Activated naive CD4-positive, alpha-beta T cell treated with anti-CD3 and anti-CD28 coated beads, Interleukin-2, amount 10 ng/mL, durations not matched to agents 7 days and 5 days (primary cell): ENCODE measurements around the gene OPCML.

Experiments
- CTCF ChIA-PET: fragments of 350-600 bp; sonication (Branson Sonifier 250); formaldehyde crosslinking; loops from one replicate; lab custom pipeline; 2021; ENCODE audit warnings: antibody characterized with exemption; lab: Charles Lee
- DNase-seq: peaks from one replicate; pipeline ENCODE4 v3.0.0-alpha.2; 2020
- H3K27ac Mint-ChIP-seq: one replicate; pipeline ENCODE4 v1.8.0; 2021; ENCODE audit warnings: mild to moderate bottlenecking, moderate library complexity, mixed read lengths
- H3K27me3 Mint-ChIP-seq: one replicate; pipeline ENCODE4 v1.8.0; 2021; ENCODE audit warnings: mild to moderate bottlenecking, mixed read lengths
- H3K36me3 Mint-ChIP-seq: one replicate; pipeline ENCODE4 v1.8.0; 2021; ENCODE audit warnings: mixed read lengths
- H3K4me1 Mint-ChIP-seq: one replicate; pipeline ENCODE4 v1.8.0; 2021; ENCODE audit warnings: mixed read lengths
- H3K4me3 Mint-ChIP-seq: one replicate; pipeline ENCODE4 v1.8.0; 2021; ENCODE audit warnings: mild to moderate bottlenecking, moderate library complexity, mixed read lengths
- H3K9me3 Mint-ChIP-seq: one replicate; pipeline ENCODE4 v1.8.0; 2021; ENCODE audit warnings: mixed read lengths

Gene OPCML

DNA sequence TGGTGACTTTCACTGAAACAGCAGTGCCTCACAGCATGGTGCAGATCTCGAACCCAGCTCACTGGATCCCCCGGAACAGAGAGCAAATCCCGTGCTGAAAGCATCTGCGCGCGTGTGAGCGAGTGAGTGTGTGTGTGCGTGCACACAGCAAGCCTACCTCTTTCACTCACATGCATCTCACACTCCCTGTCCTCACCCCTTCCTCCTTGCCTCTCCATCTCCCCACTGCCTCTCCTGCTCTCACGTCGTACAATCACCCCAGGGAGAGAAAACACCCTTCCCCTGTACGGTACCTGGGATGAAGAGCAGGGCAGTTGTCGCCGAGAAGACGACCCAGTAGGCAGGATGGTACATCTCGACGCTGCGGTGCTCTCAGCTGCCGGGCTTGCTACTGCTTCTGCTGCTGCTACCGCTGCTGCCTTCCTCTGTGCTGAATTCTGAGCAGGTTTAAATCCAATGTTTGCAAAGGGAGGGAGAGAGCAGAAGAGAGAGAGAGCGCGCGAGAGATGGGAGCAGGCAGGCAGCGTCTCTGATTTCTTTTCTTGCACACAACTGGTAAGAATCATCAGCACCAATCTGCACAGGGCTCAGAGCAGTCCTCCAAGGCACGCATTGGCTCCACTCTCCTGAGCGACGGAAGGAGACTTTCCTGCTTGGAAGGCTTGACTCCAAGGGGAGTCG is at the start of gene OPCML:
Gene OPCML, minus strand, starts transcription at position 531 of the 681 bp plus-strand sequence.
- peaks cover 48% of the 10 kb centered on the region for H3K27me3 Mint-ChIP-seq

DNA sequence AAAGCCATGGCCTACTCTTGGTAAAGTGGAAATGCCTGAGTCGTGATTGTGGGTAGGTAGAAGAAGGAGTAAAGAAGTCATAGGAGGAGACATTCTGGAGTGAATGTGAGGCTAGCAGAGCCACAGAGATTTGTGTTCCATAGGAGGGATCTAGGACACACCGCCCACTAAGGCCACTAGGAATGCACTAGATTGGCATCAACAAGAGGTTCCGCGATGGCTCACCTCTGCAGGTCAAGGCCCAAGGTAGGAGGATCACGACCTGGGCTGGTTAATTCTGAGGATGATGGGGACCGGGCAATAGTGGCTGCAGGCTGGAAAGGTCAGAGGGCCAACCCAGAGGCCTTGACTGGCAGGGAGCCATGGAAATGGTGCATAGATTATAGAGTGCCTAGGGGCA is 48.8 kb upstream of the OPCML start:
- Mint-ChIP-seq H3K9me3 (no peaks in the 10 kb centered on the region), H3K4me3 (no peak overlapping the region), H3K36me3 (no peaks in the 10 kb centered on the region), H3K27ac (no peak overlapping the region), H3K27me3 (no peaks in the 10 kb centered on the region), H3K4me1 (no peaks in the 10 kb centered on the region)
- DNase-seq = no peak
- CTCF ChIA-PET = no interaction called here

More for the DNA sequence above, at the start of gene OPCML:
- no peak within 1 kb of the TSS for H3K27ac Mint-ChIP-seq
- H3K36me3 Mint-ChIP-seq = no peaks in the 10 kb centered on the region
- no peak within 1 kb of the TSS for H3K4me3 Mint-ChIP-seq
- CTCF ChIA-PET = no interaction called here
- no peaks in the 10 kb centered on the region for H3K4me1 Mint-ChIP-seq
- H3K9me3 Mint-ChIP-seq = no peaks in the 10 kb centered on the region
- DNase-seq = no peak

DNA sequence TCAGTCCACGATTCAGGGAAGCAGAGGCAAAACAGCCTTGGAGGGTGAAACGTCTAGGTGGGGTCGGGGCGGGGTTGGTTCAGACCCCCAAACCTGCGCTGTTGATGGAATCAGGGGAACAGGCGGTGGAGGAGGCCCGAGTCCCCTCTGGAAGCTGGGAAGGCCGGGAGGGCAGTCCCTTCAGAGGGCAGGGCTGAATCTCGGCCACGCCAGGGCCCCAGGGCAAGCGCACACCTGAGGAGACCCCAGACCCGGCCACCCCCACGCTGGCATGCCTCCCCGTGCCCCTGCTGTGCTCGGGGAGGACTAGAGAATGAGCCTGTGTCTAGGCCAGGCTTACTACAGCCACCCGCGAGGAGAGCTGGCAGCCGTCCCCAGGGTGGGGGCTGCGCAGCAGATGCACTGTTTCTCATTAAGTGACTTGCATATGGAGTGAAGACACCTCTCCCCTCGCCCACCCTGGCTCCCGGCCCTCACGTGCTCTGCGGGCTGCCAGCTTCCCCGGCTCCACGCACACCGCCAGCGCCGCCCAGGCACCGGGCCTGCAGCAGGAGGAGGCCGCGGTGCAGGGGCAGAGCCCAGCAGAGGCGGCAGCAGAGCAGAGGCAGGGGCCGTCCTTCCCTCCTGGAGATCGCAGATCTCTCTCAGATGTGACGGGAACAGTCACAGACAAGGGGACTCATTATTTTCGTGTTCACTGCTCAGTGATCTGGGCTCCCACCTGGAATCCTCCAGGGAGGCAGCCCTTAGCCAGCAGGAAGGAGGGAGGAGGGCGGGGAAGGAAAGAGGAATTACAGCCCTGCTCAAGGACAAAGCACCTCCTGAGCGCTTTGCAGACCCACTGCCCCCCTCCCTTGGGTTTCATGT is 47.1 kb upstream of the OPCML start:
- no peaks in the 10 kb centered on the region for H3K4me1 Mint-ChIP-seq
- peaks cover 3% of the 10 kb centered on the region for H3K9me3 Mint-ChIP-seq
- H3K4me3 Mint-ChIP-seq = no peak overlapping the region
- no peak for DNase-seq
- CTCF ChIA-PET = no interaction called here
- no peaks in the 10 kb centered on the region for H3K36me3 Mint-ChIP-seq
- no peak overlapping the region for H3K27ac Mint-ChIP-seq
- no peaks in the 10 kb centered on the region for H3K27me3 Mint-ChIP-seq

DNA sequence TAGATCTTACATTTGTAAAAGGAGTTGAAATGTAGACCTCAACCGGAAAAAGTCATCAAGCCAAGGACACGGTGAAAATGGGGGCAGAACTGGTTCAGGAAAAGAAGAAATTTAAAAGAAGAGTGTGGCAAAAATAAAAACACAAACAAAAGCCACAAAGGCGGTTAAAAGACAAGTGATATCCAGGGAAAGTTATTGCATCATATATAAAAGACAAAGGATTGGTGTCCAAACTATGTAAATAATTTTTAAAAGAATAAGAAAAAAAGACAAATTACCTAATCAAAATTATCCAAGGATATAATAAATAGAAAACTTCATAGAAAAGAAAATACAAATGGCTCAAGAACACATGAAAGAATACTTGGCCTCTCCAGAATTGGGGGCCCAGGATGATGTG is 45.1 kb upstream of the OPCML start:
- CTCF ChIA-PET = no interaction called here
- Mint-ChIP-seq H3K36me3 (no peaks in the 10 kb centered on the region), H3K27me3 (no peaks in the 10 kb centered on the region), H3K9me3 (peaks cover 3% of the 10 kb centered on the region), H3K4me1 (no peaks in the 10 kb centered on the region), H3K4me3 (no peak overlapping the region), H3K27ac (no peak overlapping the region)
- DNase-seq = no peak

DNA sequence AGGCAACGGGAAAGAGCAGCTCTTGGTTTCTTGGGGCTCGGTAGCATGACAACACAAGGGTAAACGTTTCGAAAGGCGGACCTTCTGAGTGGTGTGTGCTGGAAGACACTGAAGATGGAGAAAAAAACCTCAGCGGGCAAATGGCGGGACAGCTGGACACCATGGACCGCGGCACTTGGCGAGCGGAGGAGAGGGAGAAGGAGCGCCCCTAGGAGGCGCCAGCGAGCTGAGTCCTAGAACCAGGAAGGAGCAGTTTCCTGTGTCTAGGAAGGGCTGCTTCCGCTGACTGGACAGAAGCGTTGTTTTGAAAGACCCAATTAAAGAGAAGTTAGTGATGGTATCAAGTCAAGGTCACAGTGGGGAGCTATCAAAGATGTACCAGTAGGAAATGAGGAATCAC is 44.0 kb upstream of the OPCML start:
- no peaks in the 10 kb centered on the region for H3K36me3 Mint-ChIP-seq
- H3K4me3 Mint-ChIP-seq = no peak overlapping the region
- no peaks in the 10 kb centered on the region for H3K4me1 Mint-ChIP-seq
- H3K9me3 Mint-ChIP-seq = peaks cover 3% of the 10 kb centered on the region
- CTCF ChIA-PET = interaction anchor here (1.0 kb wide), 1 partner anchor 10 kb away, joined by 5 read pairs; no protein-coding TSS in a partner anchor
- DNase-seq = no peak
- no peak overlapping the region for H3K27ac Mint-ChIP-seq
- no peaks in the 10 kb centered on the region for H3K27me3 Mint-ChIP-seq

DNA sequence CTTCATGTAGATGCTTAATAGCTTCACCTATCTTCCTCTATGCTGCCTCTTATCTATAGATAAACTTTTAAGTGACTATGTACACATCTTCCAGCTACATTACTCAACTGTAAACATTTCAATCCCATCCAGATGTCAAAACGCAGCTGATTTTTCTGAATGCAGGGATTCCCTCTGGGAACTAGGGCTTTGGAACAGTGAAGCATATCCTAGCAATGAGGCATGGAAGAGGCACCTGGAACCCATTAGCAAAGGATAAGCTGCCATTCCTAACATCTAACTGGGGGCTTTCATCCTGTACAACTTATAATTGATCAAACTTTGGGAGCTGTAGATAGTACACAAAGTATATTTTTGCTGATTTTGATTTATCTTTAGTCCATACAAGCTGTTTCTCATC is 40.8 kb upstream of the OPCML start:
- no peaks in the 10 kb centered on the region for H3K36me3 Mint-ChIP-seq
- H3K4me1 Mint-ChIP-seq = no peaks in the 10 kb centered on the region
- H3K27me3 Mint-ChIP-seq = no peaks in the 10 kb centered on the region
- H3K4me3 Mint-ChIP-seq = no peak overlapping the region
- CTCF ChIA-PET = interaction anchor here (0.8 kb wide), 1 partner anchor 248 kb away, joined by 3 read pairs; no protein-coding TSS in a partner anchor
- H3K27ac Mint-ChIP-seq = no peak overlapping the region
- peaks cover 3% of the 10 kb centered on the region for H3K9me3 Mint-ChIP-seq
- DNase-seq = no peak

DNA sequence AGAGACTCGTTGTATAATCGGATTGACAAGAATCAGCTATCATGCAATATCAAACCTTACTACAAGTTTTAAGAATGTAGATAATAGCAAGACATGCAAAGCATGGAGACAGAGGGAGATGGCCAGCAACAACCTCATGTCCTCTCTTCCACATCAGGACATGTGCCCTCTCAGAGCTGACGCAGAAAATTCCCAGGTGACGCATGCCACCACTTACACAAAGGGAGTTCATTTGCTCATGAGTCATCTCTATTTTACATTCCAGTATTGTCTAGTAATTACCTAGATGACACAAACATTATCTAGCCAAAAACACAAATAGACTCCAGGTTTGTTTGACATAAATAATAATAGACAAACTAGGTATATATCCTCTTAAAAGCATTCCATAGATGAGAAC is 38.1 kb upstream of the OPCML start:
- Mint-ChIP-seq H3K4me3 (no peak overlapping the region), H3K27ac (no peak overlapping the region), H3K4me1 (no peaks in the 10 kb centered on the region), H3K27me3 (no peaks in the 10 kb centered on the region), H3K9me3 (no peaks in the 10 kb centered on the region), H3K36me3 (no peaks in the 10 kb centered on the region)
- no peak for DNase-seq
- CTCF ChIA-PET = no interaction called here

DNA sequence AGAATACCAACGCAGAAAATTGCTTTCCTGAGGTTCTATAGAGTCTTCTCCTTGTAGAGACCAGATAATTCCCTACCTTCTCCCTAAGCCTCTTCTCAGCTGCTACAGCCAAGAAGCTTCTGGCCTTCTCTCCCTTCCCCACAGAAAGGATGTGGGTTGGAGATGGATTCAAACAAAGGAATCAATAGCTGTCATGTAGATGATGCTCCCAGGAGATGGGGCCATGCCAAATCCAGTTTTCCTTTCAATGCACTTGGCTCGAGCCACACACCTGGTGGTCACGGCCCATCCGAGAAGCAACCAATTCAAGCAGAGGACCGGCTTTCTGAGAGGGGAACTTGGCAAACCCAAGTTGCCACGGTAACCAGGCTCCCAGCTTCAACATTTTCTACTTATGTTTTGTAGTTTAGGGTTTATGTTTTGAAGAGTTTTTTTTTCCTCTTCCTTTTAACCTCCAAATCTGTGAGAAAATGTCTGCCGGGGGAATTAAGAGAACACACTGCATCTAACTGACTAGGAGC is 31.3 kb upstream of the OPCML start:
- no peaks in the 10 kb centered on the region for H3K27me3 Mint-ChIP-seq

DNA sequence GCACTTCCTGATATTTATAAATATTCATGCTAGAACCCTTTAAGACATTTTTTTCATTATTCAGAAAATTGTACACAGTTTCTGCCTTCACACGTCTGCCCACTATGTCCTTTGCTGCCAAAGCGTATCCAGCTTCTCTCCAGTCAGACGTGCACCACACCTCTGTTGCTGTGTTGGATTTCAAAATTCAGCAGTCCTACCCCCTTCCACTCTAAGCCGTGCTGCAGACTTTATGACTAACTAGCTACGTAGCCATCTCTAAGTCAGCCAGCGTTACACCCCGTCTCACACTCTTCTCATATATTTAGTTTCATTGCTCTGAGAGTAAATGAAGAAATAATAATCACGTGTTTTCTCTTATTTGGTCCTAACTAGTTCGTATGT is 28.2 kb upstream of the OPCML start:
- DNase-seq = no peak
- Mint-ChIP-seq H3K27me3 (no peaks in the 10 kb centered on the region), H3K9me3 (no peaks in the 10 kb centered on the region), H3K4me1 (no peaks in the 10 kb centered on the region), H3K4me3 (no peak overlapping the region), H3K36me3 (no peaks in the 10 kb centered on the region), H3K27ac (no peak overlapping the region)
- CTCF ChIA-PET = no interaction called here

More for the DNA sequence above, 31.3 kb upstream of the OPCML start:
- no peak overlapping the region for H3K27ac Mint-ChIP-seq
- no peak overlapping the region for H3K4me3 Mint-ChIP-seq
- H3K9me3 Mint-ChIP-seq = no peaks in the 10 kb centered on the region
- no peaks in the 10 kb centered on the region for H3K4me1 Mint-ChIP-seq
- H3K36me3 Mint-ChIP-seq = no peaks in the 10 kb centered on the region
- CTCF ChIA-PET = no interaction called here
- no peak for DNase-seq

DNA sequence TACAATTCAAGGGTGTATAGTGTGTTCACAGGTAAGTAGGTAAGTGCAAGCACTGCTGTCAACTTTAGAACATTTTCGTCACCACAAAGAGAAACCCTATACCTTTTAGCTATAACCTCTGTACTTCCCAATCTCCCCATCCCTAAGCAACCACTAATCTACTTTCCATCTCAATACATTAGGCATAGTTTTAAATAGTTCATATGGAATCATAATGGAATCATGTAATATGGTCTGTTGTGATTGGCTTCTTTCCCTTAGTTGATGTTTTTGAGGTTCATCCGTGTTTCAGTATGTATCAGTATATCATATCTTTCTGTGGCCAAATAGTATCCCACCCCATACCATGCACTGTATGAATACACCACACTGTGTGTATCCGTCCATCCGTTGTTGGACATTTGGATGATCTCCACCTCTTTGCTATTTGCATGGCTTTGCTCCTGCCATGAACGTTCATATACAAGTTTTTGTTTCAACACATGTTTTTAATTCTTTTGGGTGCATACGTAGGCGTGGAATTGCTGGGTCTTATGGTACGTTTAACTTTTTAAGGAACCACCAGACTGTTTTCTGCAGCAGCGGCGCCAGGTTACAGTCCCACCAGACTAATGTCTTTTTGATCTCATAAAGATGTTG is 27.7 kb upstream of the OPCML start:
- no peaks in the 10 kb centered on the region for H3K36me3 Mint-ChIP-seq
- H3K27ac Mint-ChIP-seq = no peak overlapping the region
- CTCF ChIA-PET = no interaction called here
- H3K4me1 Mint-ChIP-seq = no peaks in the 10 kb centered on the region
- no peaks in the 10 kb centered on the region for H3K27me3 Mint-ChIP-seq
- no peak overlapping the region for H3K4me3 Mint-ChIP-seq
- H3K9me3 Mint-ChIP-seq = no peaks in the 10 kb centered on the region
- no peak for DNase-seq

DNA sequence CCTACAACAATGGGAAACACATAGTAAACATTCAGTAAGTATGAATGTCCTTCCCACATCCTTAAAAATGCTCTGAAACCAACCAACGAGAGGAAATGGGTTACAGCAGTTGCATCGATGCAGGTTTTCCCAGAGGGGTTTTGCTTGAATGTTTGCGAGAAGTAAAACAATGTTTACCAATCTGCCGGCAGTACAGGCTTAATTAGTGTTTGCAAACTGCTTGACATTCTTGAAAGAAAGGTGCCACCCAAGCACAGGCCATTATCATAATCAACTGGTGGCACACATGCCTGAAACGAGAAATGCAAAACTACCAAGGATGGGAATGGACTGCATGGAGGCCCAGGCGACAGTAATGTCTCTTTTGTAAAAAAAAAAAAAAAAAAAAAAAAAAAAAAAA is 27.1 kb upstream of the OPCML start:
- H3K27ac Mint-ChIP-seq = no peak overlapping the region
- no peaks in the 10 kb centered on the region for H3K27me3 Mint-ChIP-seq
- H3K36me3 Mint-ChIP-seq = no peaks in the 10 kb centered on the region
- CTCF ChIA-PET = no interaction called here
- H3K4me1 Mint-ChIP-seq = no peaks in the 10 kb centered on the region
- no peaks in the 10 kb centered on the region for H3K9me3 Mint-ChIP-seq
- no peak overlapping the region for H3K4me3 Mint-ChIP-seq
- no peak for DNase-seq

DNA sequence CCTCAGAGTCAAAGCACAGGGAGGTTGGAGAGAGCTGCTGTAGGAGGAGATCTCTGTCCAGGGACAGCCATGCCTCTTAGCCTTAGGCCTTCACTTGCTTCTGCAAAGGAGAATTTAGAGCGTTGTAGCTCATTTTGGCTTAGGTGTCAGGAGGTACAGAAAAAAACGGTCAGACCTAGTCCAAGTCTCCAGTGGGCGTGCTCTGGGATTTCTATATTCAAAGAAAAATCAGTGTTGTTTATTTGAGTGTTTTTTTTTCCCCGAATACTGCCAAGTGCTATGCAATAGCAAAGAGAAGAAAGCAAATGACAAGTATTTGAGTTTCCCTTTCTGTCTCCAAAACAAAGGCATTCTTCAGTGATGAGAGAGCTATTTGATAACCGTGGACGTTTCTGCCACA is 22.7 kb upstream of the OPCML start:
- no peak for DNase-seq
- Mint-ChIP-seq H3K27me3 (no peaks in the 10 kb centered on the region), H3K36me3 (no peaks in the 10 kb centered on the region), H3K27ac (no peak overlapping the region), H3K4me3 (no peak overlapping the region), H3K9me3 (no peaks in the 10 kb centered on the region), H3K4me1 (no peaks in the 10 kb centered on the region)
- CTCF ChIA-PET = no interaction called here

DNA sequence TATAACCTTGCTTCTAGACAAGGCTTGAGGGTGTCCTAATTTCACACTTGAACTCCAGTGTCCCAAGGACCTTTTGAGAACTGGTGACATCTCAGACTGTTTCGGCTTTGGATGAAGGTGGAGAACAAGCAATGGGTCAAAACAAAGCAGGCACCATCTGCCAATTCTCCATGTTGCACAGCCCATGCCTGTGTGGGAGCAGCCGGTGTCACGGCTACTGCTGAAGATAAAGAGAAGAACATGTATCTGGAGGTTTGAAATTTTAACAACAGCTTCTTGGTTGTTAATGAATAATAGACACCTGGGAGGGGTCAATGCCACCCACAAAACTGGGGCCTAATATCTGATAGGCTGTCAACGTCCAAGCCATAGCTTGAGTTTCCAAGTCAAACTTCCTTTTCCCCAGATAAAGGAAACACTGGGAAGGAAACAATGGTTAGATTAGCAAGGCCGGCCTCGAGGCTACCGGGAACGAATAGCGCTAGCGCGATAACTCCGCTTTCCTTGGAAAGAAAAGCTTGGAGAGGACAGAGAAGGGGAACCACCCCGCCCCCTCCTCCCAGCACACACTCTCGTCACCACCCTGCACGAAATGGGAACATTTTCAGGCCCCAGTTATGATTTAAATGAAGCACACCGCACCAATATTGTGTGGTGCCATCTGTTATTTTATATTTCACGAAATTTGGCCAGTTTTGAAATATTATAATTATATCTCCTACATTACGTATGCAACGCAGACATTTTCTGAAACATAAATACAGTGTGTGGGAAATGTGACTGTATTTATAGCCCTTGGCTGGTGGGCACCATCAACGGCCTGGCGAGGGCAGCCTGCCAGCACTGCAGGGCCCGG is 21.8 kb upstream of the OPCML start:
- no peak overlapping the region for H3K4me3 Mint-ChIP-seq
- no peak overlapping the region for H3K27ac Mint-ChIP-seq
- H3K9me3 Mint-ChIP-seq = no peaks in the 10 kb centered on the region
- CTCF ChIA-PET = no interaction called here
- no peaks in the 10 kb centered on the region for H3K27me3 Mint-ChIP-seq
- no peaks in the 10 kb centered on the region for H3K36me3 Mint-ChIP-seq
- no peaks in the 10 kb centered on the region for H3K4me1 Mint-ChIP-seq
- DNase-seq = no peak

DNA sequence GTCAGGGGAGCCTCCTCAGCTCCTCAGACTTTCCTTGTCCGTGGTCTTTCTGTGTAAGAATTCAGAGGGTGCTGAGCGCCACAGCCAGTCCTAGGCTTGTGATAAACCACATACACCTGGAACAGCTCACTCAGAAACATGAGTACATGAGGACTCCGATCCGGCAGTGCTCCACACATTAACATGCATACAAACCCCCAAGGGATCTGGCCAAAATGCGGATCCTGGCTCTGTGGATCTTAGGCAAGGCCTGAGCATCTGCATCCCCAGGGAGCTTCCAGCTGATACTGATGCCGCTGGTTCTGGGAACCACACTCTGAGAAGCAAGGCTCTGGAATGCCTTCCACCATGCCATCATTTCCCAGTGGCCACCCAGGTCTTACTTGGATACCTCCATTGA is 20.6 kb upstream of the OPCML start:
- no peak overlapping the region for H3K4me3 Mint-ChIP-seq
- no peaks in the 10 kb centered on the region for H3K27me3 Mint-ChIP-seq
- no peak overlapping the region for H3K27ac Mint-ChIP-seq
- H3K4me1 Mint-ChIP-seq = no peaks in the 10 kb centered on the region
- H3K9me3 Mint-ChIP-seq = no peaks in the 10 kb centered on the region
- CTCF ChIA-PET = no interaction called here
- no peak for DNase-seq
- H3K36me3 Mint-ChIP-seq = no peaks in the 10 kb centered on the region
